ENCODE data around the gene ARRDC4.

ARRDC4 gene

DNA sequence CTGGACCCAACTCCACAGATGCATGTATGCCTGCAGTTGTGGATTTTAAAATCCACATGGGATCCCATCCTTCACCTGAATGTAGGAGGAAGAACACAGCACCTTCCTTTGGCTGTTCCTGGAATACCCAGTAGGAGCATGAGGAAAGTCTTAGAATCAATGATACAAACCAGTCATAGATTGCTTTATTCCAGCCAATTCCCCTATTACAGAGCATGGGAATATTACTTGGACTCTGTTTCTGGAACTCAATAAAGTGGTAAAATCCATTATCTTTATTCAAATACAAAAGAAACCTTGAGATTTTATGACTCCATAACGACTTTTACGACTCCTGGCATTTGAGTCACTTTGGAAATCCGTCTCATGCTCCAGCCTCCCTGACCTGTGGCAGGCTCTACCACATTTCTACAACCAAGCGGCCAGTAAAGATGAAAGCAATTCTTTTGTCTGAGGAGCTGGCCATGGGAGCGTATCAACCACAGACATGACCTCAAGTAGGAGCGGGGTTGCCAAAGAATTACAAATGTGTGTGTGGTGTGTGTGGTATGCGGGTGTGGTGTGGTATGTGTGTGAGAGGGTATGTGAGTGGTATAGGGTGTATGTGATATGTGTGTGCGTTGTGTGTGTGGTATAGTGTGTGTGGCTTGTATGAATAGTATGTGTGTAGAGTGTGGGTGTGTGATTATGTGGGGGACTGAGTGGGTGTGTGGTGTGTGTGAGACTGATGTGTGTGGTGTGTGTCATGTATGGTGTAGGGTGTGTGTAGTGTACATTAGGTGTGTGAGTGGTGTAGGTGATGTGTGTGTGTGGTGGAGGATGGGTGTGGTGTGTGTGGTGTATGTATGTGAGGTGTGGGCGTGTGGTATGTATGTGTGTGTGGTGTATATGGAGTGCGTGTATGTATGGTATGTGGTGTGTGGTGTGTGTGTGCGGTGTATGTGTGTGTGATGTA, 40.0 kb downstream of the ARRDC4 start:
- peak; percentile 34 for DNase-seq

- DNase-seq: no peak
Measured at GRCh38 chr15:98001663-98002194, 41.2 kb downstream of the ARRDC4 start.

- DNase-seq: no peak
Measured at GRCh38 chr15:98002419-98002818, 41.9 kb downstream of the ARRDC4 start.

DNA sequence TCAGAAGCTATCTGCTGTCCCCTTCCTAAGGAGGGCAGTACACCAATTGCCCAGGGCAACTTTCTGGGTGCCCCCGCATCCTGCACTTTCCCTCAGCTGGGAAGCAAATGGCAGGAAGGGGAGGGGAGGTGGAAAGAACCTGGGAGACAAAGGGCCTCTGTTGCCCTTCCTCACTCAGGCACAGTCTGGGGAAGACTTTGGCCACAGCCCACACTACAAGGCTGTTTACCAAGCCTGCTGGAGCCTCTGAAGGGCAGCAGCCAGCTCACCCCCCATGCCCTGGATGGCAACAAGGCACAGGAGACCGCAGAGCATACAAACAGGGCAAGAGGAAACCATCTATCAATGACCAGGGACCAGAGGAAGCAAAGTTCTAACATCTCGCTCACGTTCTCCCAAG, 42.4 kb downstream of the ARRDC4 start:
- no peak for DNase-seq

DNA sequence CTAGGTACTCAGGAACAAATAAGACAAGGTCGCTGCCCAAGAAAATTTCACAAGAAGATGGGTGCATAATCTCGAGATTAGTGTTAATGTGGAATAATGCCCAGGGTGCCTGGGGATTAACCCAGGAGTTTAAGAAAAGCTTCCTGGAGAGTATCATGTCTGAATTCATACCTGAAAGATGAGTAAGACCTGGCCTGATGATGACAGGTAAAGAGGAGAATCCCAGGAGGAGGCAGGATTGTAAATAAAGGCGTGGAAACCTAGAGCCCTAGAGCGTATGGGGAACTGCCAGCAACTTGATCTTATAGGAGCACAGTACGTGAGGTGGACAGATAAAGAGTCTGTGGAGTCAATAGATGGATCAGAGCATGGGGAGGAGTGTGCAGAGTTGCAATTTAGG, 43.0 kb downstream of the ARRDC4 start:
- DNase-seq: no peak

DNA sequence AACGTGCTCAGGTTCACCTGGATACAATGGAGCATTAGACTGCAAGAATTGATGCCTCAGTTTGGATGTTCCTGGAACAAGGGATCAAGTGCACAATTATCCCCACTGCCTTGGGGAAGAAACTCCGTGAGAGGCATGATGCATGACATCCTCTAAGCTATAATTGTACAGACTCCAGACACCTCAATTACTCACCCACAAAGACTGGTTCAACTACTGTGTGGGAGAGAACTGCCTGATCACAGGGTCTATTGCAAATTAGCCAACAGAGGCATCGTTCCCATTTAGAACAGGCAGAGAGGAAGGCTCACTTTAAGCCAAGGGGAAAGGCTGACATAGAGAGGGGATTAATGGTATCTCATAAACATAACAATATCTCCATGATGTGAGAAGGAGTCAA, 43.5 kb downstream of the ARRDC4 start:
- DNase-seq: no peak

DNA sequence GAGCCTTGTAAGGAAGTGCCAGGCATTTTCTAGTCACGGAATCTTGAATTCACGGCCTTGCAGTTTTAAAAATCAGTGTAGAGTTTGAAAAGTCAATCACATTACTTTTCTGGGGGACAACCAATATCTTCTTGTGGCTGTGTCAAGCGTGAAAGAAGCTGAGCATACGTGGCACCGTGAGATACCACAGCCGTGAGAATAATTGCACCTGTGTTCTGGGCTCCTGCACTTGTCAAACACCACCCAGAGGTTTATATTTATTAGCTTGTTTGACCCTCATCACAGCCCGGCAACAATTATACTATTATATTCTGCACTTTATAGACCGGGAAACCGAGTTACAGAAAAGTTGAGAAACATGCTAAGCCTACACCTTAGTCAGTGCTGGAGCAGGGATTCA, 45.2 kb downstream of the ARRDC4 start:
- no peak for DNase-seq

- no peak for DNase-seq
Measured at GRCh38 chr15:98009169-98009568, 48.7 kb downstream of the ARRDC4 start.

- DNase-seq: no peak
Measured at GRCh38 chr15:98009971-98010370, 49.5 kb downstream of the ARRDC4 start.

DNA sequence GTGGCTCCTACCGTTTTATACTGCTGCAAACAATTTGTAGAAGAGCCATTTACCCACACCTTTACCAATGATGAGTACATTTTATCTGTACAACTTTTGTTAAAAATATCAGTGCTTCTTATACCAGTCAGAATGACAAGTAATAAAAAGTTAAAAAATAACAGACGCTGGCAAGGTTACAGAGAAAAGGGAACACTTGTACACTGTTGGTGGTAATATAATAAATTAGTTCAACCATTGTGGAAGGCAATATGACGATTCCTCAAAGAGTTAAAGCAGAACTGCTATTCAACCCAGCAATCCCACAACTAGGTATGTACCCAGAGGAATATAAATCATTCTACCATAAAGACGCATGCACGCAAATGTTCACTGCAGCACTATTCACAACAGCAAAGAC, 51.9 kb downstream of the ARRDC4 start:
- DNase-seq: no peak

GRCh38 chr15:98013631-98014030, 53.1 kb downstream of the ARRDC4 start:
- no peak for DNase-seq

- no peak for DNase-seq
Measured at GRCh38 chr15:98017150-98017964, 56.9 kb downstream of the ARRDC4 start.

DNA sequence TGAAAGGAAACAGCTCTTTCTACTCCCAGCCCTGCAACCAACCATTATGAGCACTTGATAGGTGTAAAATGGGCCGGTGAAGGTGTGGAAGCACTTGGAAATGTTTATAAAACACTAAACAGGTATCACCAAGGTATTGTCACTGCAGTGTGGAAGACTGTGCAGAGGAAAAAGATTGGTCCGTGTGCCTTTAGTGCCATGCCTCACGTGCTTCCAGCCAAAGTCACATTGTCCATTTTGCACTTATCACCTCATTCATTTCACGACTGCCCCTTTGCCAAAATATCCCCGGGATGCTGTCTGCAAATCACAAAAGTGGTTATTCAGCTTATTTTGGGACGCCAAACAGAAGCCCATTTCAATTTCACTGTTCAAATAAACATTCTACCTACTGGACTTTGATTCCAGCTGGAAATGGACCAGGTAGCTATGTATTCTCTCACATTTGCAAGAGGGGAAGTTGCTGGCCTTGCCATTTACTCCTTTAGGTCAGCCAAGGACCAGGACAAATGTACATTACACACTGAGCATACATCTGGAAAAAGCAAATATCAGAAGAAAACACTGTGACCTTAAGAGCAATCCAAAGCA, 58.4 kb downstream of the ARRDC4 start:
- no peak for DNase-seq
